CD4-positive, alpha-beta T cell treated with Interleukin-10 for 1 hour (primary cell): ENCODE measurements around the gene PAQR8.

Source experiments
- DNase-seq: peaks from one replicate; pipeline ENCODE4 v3.0.0-alpha.2; 2020

The PAQR8 gene

DNA sequence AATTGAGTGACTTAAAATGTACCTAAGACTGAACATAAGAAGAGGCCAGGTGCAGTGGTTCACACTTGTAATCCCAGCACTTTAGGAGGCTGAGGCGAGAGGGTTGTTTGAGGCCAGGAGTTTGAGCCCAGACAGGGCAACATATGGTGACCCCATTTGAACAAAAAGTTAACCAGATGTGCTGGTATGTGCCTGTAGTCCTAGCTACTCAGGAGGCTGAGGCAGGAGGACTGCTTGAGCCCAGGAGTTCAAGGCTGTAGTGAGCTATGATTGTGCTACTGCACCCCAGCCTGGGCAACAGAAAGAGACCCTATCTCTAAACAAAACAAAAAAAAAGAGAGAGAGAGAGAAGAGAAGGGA lies 10.1 kb upstream of the PAQR8 start:
- DNase-seq, result no peak

DNA sequence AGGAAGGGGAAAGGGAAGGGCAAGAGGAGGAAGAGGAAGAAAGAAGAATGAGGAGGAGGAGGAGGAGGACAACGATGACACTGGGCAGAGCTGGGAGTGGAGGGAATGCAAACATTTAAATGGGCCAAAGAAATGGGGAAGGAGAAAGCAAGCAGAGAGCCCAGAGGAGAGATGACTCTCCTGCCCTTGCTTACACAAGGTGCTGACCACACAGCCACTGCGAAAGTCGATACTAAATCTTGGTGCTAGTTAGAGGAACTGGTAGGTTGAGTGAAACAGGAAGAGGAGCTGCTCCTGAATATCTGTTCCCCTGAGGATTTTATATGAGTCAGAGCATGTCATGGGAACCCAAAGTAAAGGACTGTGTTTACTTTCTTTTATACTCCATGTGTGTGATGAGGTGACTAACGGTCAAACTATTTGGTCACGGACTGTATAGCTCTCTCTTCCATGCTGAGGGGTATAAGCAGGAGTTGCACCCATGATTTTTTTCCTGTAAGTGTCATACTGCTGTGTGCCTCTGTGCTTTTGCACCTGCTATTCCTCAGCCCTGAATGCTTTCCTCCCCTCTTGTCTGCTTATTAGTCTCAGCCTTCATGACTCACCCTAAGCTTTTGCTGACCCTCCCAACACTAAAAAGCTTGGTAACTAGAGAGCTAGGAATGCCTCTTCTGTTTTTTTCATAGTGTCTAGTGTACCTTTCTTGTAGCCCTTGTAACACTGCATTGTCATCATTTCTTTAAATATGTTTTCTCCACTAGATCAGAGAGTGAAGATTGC lies 9.5 kb upstream of the PAQR8 start:
- no peak for DNase-seq

DNA sequence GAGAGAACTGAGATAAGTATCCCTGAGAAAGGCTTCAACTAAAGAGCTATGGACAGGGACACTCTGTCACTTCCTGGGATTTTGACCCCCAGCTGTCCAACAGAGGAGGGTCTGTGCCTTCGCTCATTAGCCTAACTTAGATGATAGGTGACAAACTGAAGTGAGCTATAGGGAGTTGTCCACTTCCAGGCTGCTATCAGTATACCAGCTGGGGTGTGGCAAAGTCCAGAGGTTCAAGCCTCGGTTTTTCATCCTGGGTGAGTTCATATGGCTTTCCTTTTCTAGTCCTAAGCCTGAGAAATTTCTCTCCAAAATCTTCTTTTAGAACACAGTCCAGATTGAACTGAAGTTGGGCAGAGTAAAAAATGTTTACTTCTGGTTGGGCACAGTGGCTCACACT lies 5.9 kb upstream of the PAQR8 start:
- DNase-seq, result no peak

DNA sequence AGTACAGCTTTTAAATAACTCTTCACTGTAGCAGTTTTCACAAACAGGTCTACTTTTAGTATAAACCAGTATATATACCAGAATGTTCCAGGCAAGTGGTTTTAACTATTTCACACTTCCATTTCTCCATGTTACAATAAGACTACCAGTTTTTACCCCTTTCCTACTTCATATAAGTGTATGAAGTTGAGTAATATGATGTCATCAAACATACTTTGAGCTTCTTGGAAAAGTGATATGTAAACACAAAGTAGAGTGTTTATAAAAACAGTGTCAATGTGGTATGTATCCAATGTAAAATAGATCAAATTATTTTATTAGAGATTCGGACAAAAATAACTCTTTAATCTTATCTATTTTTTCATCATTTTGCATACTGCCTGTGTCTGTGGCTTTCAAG lies 2.5 kb upstream of the PAQR8 start:
- DNase-seq, result no peak

DNA sequence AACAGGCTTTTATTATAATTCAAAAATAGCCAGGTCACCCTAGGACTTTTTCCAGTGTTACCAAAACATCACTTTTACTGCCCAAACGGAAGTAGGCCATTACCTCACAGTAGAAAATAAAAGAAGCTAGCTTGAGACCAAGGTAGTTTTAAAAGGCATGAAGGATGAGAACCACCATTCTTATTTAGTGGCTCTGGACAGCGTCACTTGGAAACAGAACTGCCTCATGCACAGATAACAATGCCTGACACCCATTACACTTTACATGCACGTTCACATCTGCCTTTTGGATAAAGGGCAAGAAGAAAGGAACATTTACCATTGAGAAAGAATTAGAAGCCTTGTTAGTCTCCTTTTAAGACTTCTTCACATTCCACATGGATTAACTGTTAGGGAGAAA lies 1.9 kb upstream of the PAQR8 start:
- no peak for DNase-seq

DNA sequence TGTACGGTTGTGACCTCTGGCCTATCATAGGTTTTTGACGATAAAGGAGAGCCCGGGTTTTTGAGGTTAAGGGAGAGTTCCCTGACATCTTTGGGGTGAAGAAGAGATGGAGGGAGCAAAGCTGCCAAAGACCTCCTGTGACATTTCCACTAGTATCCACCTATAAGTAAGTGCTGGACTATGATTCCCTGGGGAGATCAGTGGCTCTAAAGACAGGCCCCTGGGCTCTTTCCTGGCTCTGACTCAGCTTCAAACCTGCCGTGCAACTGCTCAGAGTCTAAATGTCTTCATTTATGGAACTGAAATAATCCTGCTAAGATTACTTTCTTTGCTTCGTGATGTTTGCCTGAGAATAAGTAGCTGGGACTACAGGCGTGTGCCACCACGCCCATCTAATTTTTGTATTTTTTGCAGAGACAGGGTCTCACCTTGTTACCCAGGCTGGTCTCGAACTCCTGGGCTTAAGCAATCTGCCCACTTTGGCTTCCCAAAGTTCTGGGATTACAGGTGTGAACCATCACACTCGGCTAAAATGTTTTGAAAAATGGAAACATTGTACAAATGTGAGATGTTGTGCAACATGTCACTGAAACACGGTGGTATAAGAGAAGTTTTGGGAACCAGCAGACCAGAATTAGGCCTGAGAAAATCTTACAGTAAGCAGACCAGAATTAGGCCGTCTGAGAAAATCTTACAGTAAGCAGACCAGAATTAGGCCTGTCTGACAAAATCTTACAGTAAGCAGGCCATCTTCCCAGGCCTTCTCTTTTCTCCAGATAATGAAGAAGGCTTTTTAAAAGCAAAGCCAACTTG lies 1.1 kb upstream of the PAQR8 start:
- DNase-seq, result no peak

DNA sequence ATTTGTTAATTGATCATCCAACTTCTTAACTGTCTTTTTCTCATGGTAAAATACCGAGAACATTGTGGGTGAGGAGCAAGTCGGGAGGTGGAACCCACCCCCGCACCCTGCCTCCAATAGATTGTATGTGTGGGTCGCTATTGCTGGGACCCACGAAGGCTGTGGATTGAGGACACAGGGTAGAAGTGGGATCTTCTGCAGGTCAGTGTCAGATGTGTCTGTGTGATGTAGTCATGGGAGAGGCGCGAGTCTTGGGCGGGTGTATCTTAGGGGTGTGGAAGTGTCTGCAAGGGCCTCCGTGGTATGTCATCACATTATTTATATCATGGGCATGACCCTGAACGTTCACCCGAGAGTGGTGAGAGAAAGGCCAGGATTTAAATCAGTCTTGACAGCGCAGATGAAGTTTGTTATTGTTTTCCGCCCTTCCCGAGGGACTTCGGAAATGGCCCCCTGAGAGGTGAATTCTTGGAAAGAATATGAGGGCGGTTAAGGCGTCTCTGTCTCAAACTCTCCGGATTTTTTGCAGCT lies 472 bp upstream of the PAQR8 start:
- peak; percentile 48 for DNase-seq

DNA sequence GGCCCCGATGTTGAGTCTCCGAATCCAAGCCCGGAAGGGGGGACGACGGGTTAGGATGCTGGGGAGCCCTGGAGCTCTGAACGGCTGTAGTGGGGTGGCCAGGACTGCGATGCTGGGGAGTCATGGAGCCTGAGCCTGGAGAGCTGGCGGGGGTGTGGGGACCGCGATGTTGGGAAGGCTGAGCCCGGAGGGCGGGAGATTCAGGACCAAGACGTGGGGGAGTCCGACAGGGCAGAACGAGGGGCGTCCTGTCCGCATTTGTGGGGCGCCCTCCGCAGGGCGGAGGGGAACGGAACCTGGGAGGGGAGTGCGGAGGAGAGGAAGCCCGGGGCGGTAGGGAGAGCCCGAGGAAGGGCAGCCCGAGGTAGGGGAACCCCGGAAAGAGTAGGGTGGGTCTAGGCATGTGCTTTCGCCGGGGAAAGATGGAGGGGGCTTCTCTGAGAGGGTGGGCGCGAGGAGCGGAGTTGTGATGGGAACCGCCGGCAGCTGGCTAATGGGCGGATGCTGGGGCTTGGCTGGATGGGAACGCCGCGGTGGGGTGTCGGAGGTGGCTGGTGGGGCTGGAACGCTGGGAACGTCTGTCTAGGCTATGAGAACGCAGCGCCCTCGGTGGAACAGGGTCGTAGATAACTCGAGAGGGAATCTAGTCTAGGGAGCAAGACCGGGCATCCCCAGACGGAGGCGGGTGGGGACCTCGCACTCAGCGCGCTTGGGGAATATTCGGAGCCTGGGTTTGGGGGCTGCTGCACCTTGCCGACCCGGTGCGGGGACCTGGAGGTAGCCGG lies 684 bp downstream of the PAQR8 start:
- peak; percentile 53 for DNase-seq

DNA sequence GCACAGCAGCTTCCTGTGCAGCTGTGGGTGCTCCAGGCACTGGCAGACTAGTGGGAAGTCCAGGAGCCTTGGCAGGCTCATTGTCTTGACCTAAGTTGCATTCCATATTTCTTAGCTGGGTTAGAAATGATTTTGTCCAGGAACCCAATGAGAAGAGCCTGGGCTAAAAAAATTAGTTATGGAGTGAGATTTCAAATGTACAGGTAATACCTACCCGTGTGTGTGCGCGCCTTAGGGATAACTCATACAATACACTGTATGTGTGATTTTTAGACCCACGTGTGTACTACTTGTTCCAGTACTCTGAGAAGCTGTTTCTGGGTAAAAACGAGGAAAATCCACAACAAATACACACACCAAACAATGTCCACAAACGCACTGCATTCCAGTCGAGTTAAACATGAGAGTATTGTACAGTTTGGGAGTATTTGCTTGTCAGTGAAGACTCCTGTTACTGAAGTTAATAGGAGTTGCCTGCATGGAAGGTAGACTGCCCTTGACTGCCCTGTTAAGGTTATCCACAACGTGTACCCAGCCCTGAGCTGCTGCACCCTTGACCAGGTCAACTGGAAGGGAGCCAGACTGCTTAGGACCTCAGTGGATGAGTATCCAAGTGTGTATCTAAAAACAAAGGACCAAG lies 1.4 kb downstream of the PAQR8 start:
- no peak for DNase-seq

DNA sequence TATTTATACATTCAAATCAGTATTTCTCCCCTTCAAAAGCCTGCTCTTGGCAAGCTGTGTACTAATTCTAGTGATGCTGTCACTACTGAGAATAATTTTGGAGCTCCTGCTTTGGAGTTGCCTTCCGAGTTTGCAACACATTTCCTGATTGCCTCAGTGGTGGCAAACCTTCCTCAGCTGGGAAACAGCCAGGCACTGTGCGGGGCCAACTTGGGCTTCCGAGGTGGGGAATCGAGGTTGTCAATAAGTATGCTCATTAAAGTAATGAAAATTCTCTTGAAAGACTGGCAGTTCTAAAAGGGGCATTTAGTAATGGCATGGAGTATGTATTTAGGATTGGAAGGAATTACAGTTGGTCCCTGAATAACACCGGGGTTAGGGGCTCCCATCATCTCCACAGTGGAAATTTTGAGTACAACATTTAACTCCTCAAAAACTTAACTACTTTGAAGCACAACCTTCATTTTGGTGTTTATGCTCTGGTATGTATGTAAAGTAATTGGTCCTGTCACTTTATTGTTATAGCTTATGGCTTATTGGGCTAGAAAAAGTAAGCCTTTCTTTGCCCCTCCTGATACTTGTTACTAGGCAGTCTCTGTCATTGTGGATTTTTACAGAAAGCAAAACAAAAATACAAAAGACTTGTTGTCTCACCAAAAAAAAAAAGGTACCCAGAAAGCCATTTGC lies 2.7 kb downstream of the PAQR8 start:
- no peak for DNase-seq

DNA sequence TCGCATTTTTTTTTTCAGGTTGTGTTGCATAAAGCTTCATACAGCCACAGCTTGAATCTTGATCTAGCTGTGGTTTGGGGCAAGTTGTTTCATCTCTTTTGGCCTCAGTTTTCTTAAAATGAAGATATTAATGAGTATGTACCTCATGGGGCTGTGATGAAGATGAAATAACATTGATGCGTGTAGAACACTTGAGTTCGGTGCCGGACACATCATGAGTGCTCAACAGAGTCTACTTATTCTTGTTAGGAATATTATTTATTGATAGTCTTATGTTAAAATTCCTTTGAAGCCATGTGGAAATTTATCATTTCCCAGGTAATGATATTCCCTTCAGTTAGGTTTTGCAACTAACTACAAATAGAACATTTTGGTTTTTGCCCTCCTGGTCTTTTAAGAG lies 3.4 kb downstream of the PAQR8 start:
- DNase-seq, result no peak

DNA sequence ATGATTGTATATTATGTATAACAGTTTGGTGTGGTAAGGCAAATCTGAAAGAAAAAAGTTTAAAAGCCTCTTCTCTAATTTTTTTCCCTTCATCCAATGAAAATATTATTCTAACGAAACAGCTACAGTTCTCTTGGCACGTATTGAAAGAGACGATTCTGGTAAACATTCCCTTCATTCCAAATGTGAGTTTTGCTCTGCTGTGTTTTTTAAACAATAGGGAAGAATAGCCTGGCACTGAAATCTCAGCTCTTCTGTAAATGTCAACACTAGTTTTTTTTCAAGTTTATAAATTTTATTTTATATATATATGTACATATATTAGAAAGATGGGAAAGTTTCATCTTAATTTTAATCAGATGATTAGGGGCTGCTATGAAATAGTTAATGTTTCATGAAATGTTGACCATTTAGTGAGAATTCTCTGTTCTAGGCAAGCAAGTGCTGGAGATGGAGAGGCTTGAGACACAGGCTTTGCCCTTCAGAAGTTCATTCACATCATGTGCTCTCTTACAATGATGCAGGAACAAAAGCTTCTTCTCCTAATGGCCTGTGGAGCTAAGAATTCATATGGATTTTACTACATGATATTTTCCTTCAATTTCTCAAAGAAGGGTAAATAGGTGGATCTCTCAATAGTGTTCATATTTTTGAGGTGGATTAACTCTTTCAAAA lies 4.1 kb downstream of the PAQR8 start:
- no peak for DNase-seq

DNA sequence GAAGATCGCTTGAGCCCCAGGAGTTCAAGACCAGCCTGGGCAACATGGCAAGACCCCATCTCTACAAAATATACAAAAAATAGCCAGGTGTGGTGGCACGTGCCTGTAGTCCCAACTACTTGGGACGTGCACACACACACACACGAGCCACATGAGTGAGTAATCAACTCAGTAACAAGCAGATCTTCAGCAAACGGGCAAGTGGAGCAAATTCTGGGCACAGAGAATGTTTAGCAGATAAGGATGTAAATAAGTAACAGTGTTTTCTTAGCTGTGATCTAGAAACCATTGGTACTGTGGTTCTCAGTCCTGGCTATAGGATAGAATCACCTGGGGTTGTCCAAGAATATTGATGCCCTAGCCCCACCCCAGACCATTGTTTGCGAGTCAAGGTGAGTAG lies 6.1 kb downstream of the PAQR8 start:
- no peak for DNase-seq

DNA sequence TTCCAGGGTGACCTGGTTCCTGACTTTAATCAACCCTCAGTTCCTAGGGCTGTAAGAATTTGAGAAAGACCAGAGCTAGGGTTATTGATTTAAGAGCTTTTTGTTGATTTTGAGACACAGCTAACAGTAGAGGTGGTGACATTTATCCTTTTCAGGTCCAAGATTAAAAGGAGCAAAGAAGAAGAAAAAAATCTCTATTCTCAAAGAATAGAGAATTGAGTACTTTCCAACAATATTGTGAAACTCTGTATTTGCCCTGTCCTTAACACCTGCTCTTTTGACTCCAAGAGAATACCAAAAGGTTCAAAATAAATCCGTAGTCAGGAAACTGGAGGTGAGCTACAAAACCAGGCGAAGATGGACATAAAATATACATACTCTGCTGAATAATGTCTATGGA lies 7.3 kb downstream of the PAQR8 start:
- DNase-seq, result no peak

DNA sequence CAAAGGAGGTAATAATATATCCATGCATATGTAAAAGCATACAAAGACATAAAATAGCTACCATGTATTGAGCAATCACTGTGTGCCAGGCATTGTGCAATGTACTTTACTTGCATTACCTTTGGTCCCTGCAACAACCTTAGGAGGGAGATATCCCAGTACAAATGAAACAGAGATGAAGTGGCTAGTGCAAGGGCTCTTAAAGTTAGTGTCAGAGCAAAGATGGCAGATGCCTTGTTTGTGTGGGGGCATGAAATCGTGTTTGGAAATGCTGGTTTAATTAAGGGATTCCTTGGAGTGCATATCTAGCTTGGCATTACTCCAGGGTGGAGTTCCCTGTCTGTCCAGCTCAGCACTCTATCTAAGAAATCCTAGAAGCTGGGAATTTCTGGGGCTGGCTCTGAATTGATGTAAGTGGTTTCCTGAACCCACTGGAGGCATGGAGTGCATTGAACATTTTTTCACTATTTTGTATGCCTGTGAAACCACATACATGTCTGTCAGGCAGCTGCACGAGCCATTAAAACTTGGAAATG lies 9.8 kb downstream of the PAQR8 start:
- no peak for DNase-seq

DNA sequence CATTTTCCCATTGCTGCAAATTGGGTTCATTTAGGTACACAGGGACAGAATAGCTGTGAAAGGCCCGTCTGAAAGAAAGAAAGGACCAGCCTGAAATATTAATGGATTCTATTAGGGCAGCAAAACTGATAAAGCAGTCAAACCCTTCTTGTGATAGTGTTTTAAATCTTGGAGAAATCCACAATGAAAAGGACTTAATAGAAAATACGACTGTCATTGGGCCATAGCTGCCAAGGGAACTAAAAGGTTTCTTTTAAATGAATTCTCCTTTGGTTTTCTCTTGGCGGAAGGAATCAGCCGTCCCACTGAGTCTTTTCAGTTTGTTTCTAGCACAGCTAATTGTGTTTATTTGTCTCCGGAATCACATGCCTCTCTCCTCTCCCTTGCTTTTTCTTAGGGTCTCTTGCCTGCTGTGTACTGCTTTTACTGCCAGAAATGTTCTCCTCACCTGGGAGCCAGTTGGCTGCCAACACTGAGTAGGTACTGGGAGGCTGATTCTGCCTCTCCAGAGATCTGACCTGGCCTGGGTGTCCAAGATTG lies 11.3 kb downstream of the PAQR8 start:
- DNase-seq, result no peak

DNA sequence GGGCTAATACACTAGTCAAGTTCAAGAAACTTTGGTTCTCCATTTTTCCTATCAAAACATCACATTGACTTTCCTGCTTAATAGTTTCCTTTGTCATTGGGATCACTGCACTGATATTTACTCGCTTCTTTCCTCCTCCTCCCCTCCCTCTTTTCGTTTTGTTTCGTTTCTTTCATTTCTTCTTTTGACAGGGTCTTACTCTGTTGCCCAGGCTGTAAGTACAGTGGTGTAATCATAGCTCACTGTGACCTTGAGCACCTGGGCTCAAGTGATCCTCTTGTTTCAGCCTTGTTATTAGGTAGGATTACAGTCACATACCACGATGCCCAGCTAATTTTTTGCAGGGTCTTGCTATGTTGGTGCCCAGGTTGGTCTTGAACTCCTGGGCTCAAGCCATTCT lies 12.3 kb downstream of the PAQR8 start:
- no peak for DNase-seq

DNA sequence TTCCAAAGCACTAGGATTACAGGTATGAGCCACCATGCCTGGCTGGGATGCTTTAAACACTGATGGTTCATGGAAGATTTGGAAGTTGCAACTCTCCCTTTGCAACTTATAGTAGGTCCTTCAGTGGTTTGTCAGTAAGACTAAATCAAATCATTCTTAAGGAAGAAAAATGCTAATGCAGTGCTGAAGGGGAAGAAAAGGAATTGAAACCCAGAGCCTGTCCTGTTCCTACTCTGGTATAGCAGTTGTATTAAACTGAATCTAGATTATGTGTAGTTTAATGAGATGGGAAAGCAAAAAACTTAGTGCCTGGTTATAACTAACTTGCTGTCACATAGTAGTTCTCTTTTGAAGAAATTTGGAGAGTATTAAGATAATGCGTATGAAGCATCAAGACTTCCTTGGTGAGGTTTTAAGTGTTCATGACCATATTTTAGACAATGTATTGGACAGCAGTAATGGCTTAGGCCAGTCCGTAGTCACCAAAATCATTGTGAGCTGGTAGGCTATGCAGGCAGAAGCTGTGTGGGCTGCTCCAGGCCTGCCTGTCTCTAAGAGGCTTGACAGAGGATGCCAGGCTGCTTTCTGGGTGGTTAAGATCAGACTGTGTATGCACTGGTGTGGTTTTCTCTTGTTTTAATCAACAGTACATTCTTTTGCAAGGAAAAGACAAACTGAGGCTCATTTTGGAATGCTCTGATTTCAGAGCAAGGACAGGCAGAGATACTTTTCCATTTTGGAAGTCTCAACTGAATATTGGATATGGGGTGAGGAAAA lies 14.0 kb downstream of the PAQR8 start:
- DNase-seq, result no peak

DNA sequence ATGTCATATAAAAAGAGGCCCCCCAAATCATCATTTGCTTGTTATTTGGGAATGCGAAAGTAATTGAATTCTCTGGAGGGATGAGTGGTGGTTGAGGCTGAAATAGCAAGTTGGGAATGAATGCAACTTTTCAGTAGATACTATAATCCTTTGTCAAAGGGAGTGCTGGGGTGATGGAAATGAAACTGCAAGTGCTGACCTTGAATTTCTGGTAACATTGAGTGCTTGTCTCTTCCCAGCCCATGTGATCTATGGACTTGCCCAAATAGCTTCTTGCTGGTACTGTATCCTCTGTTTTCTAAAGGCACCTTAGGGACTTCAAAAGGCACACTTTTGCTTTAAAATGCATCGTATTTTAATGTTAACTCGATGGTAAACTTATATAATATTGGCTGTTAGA lies 14.8 kb downstream of the PAQR8 start:
- no peak for DNase-seq

DNA sequence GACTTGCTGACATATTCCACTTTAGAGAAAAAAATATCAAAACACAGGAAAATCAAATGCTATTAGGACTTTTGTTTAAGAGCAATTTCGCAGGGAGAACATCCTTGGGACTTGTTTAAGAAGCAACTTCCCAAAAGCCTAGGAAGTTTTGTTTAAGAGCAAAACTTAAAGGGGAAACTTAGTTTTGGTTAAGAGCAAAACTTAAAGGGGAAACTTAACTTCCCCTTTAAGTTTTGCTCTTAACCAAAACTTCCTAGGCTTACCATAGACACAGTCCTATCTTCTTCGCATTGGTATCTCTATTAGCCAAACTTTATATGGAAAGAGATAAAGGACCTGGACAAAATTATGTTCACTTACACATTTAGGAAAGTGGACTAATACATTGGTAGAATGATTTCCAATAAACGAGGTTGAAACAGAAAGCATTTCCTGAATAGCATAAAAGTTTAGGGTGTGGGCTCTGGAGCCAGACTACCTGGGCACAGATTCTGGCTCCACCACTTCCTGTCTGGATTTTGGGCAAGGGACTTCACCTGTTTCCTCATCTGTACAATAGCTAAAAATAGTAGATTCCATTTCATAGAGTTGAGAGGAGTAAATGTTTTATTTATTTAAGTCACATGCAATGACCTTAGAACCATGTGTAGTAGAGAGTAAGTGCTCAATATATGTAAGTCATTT lies 15.7 kb downstream of the PAQR8 start:
- no peak for DNase-seq
